GM19468 (cell line): ENCODE data around the gene DHX38.

Experiments
- ATAC-seq: cut with Tn5 transposase; IDR thresholded peaks from one replicate; pipeline ENCODE4 v1.9.1; 2021; ENCODE audit warnings: mild to moderate bottlenecking, moderate library complexity, moderate number of reproducible peaks; ENCODE audit not compliant: unreplicated experiment; ENCODE audit errors: extremely low read depth

The DHX38 gene

GRCh38 chr16:72149676-72150464, 56.2 kb downstream of the DHX38 start:
- ATAC-seq: no peak

DNA sequence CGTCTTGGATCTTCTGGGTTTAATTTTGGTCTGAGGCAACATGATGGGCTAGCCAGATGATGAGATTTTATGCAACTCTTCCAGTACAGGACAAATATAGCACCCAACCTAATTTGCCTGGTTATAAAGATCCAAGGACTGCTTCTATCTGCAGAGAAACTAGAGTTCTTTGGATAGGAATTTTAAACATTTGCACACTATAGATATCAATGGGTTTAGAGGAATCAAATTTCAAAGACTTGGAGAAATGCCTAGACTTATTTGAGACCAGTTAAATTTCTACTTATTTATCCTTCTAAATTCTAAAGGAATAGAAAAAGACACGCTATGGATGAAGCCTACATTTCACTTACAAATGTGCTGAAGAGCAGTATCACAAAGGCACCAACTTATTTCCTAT, 65.7 kb downstream of the DHX38 start:
- ATAC-seq: no peak

DNA sequence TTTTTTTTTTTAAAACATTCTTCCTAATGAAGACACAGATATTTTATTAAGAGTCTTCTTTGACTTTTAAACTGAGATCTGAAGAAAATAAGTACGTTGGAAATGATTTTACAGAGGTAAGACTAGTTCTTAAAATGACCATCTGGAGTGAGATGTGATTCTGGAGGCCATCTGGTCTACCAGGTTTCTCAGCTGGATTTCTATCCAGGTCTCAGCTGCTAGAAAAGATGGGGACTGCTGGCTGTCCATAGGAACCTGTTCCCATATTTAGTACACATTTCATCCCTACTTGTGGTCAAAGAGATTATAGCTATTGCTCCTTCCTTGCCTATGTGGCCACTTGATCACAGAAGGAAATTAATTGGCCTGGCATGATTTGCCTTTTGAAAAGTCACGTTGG, 66.2 kb downstream of the DHX38 start:
- no peak for ATAC-seq

GRCh38 chr16:72162105-72162692, 68.6 kb downstream of the DHX38 start:
- no peak for ATAC-seq
